HCT116 (cell line): ENCODE results near the gene STXBP5L. TPM values are rescaled to one million over a fixed set of nuclear protein-coding genes. Genes with fewer than 3 reads are reported as not detected.

Source experiments
- ATAC-seq: fragments of 200-7000 bp; cut with Tn5 transposase; 2 replicates; pipeline ENCODE4 v1.9.1; 2020; ENCODE audit warnings: mild to moderate bottlenecking, moderate library complexity
- BruUV-seq: library from RNA; stranded (reverse); fragments of 400-500 nt; replicated peaks from 2 replicates; lab custom pipeline; 2021; lab: Mats Ljungman, UMichigan
- CTCF ChIA-PET: fragments of 300-600 bp; sonication (Branson Sonifier 250); formaldehyde crosslinking; loops from one replicate; lab custom pipeline; 2021; ENCODE audit warnings: antibody characterized with exemption; lab: Charles Lee
- POLR2A ChIA-PET: fragments of 300-600, 350-600 bp; sonication (Branson Sonifier 250); formaldehyde crosslinking; loops from one replicate; lab custom pipeline; 2021; ENCODE audit warnings: antibody characterized with exemption; lab: Charles Lee
- RAD21 ChIA-PET, 2 experiments: fragments of 300-600 bp; sonication (Branson Sonifier 250); formaldehyde crosslinking; loops; one replicate each; lab custom pipeline; 2023; ENCODE audit warnings: low total read pairs in 2 of 2; ENCODE audit not compliant: uncharacterized antibody in 2 of 2, unreplicated experiment in 2 of 2, low non-redundant PET in 1 of 2; lab: Charles Lee
- DNase-seq: peaks from one replicate; pipeline ENCODE4 v3.0.0-alpha.2; 2010; ENCODE audit warnings: low read depth, low spot score
- H2AFZ ChIP-seq: fragments of 200-600 bp; shearing (Covaris generic), sonication (generic); 2 replicates; pipeline ENCODE4 v1.6.1; 2017; ENCODE audit warnings: low read depth, mixed run types, mixed read lengths, antibody characterized with exemption, low read length; ENCODE audit not compliant: poor library complexity, severe bottlenecking
- H3K27ac ChIP-seq: 2 replicates; pipeline ENCODE4 v1.5.1; 2012; ENCODE audit warnings: low read depth, low read length
- H3K27me3 ChIP-seq: fragments of 200-600 bp; sonication (generic); 2 replicates; pipeline ENCODE4 v1.6.1; 2016; ENCODE audit warnings: mixed run types, low read length, mixed read lengths; ENCODE audit not compliant: insufficient read depth
- H3K36me3 ChIP-seq, 2 experiments: fragments of 200-500 bp in 1 of 2; fragments of 200-600 bp in 1 of 2; sonication (Bioruptor generic) in 1 of 2; sonication (generic) in 1 of 2; 2 replicates each; pipeline versions ENCODE4 v1.5.1 to v1.6.1; 2014 to 2016; ENCODE audit warnings: low read length in 2 of 2, inconsistent platforms in 1 of 2, mixed read lengths in 1 of 2, mixed run types in 1 of 2; ENCODE audit not compliant: insufficient read depth in 2 of 2, control insufficient read depth in 1 of 2
- H3K4me1 ChIP-seq, 2 experiments: fragments of 200-600 bp in 1 of 2; sonication (generic) in 1 of 2; 2 replicates each; pipeline versions ENCODE4 v1.5.1 to v1.6.1; 2012 to 2017; ENCODE audit warnings: low read length in 2 of 2, inconsistent platforms in 1 of 2, mild to moderate bottlenecking in 1 of 2, mixed read lengths in 1 of 2, mixed run types in 1 of 2, moderate library complexity in 1 of 2; ENCODE audit not compliant: insufficient read depth in 2 of 2, control insufficient read depth in 1 of 2
- H3K4me2 ChIP-seq: fragments of 200-600 bp; sonication (generic); 2 replicates; pipeline ENCODE4 v1.6.1; 2017; ENCODE audit warnings: mixed run types, low read length, mixed read lengths
- H3K4me3 ChIP-seq, 2 experiments: fragments of 200-600 bp in 1 of 2; sonication (generic) in 1 of 2; replicated peaks in 1 of 2; 2 replicates each; pipeline ENCODE4 v1.5.1; 2011 to 2016; ENCODE audit warnings: low read length in 2 of 2, control low read depth in 1 of 2, low read depth in 1 of 2, mild to moderate bottlenecking in 1 of 2, mixed read lengths in 1 of 2, mixed run types in 1 of 2
- H3K79me2 ChIP-seq: fragments of 200-600 bp; sonication (generic); 2 replicates; pipeline ENCODE4 v1.6.1; 2017; ENCODE audit warnings: mild to moderate bottlenecking, mixed run types, low read length, moderate library complexity, mixed read lengths; ENCODE audit not compliant: insufficient read depth
- H3K9ac ChIP-seq: fragments of 200-600 bp; sonication (generic); 2 replicates; pipeline ENCODE4 v1.6.1; 2016; ENCODE audit warnings: low read length, mixed read lengths
- H3K9me2 ChIP-seq: fragments of 200-600 bp; sonication (generic), shearing (Covaris generic); 2 replicates; pipeline ENCODE4 v1.6.1; 2017; ENCODE audit warnings: mixed run types, mild to moderate bottlenecking, moderate library complexity; ENCODE audit not compliant: insufficient read depth
- H3K9me3 ChIP-seq, 2 experiments: fragments of 200-500 bp in 1 of 2; fragments of 200-600 bp in 1 of 2; sonication (Bioruptor generic) in 1 of 2; sonication (generic) in 1 of 2; 2 replicates each; pipeline ENCODE4 v1.6.1; 2014 to 2017; ENCODE audit warnings: low read length in 2 of 2, mixed read lengths in 2 of 2, inconsistent platforms in 1 of 2, low read depth in 1 of 2, mild to moderate bottlenecking in 1 of 2, mixed run types in 1 of 2, moderate library complexity in 1 of 2; ENCODE audit not compliant: control insufficient read depth in 1 of 2, insufficient read depth in 1 of 2
- H4K20me1 ChIP-seq: fragments of 200-600 bp; sonication (generic), shearing (Covaris generic); 2 replicates; pipeline ENCODE4 v1.6.1; 2017; ENCODE audit warnings: mixed run types, mild to moderate bottlenecking, moderate library complexity; ENCODE audit not compliant: insufficient read depth
- CBX3 ChIP-seq: IDR thresholded peaks from 2 replicates; pipeline ENCODE4 v1.6.1; 2012; ENCODE audit warnings: low read depth
- ELF1 ChIP-seq: IDR thresholded peaks from 2 replicates; pipeline ENCODE4 v1.6.1; 2012; ENCODE audit warnings: low read depth, borderline replicate concordance
- EZH2 ChIP-seq: fragments of 200-600 bp; sonication (generic); IDR thresholded peaks from 2 replicates; pipeline ENCODE4 v1.6.1; 2017; ENCODE audit warnings: antibody characterized with exemption, mixed run types
- FOSL1 ChIP-seq: IDR thresholded peaks from 2 replicates; pipeline ENCODE4 v1.6.1; 2012; ENCODE audit warnings: low read depth
- JUND ChIP-seq: IDR thresholded peaks from 2 replicates; pipeline ENCODE4 v1.6.1; 2012
- POLR2A ChIP-seq: IDR thresholded peaks from 2 replicates; pipeline ENCODE4 v1.7.0; 2011; ENCODE audit warnings: borderline replicate concordance; ENCODE audit not compliant: insufficient read depth, insufficient read length; ENCODE audit errors: extremely low read depth
- POLR2AphosphoS5 ChIP-seq: IDR thresholded peaks from 2 replicates; pipeline ENCODE4 v1.6.1; 2011; ENCODE audit warnings: mild to moderate bottlenecking, low read depth, low read length, moderate library complexity
- SIN3A ChIP-seq: IDR thresholded peaks from 2 replicates; pipeline ENCODE4 v1.6.1; 2012; ENCODE audit warnings: low read depth
- SP1 ChIP-seq: IDR thresholded peaks from 2 replicates; pipeline ENCODE4 v1.6.1; 2012; ENCODE audit warnings: low read depth
- SRF ChIP-seq: IDR thresholded peaks from 2 replicates; pipeline ENCODE4 v1.6.1; 2012; ENCODE audit warnings: low read depth
- TCF7L2 ChIP-seq: IDR thresholded peaks from 2 replicates; pipeline ENCODE4 v1.7.0; 2011; ENCODE audit warnings: borderline replicate concordance, inconsistent platforms; ENCODE audit not compliant: insufficient read depth, insufficient read length; ENCODE audit errors: extremely low read depth
- YY1 ChIP-seq: IDR thresholded peaks from 2 replicates; pipeline ENCODE4 v1.6.1; 2011; ENCODE audit warnings: low read length, low read depth, moderate library complexity, mild to moderate bottlenecking; ENCODE audit not compliant: insufficient replicate concordance; ENCODE audit errors: extremely low read depth
- ZFX ChIP-seq: fragments of 450-650 bp; IDR thresholded peaks from 2 replicates; pipeline ENCODE4 v1.6.1; 2017
- ZNF274 ChIP-seq: fragments of 200-500 bp; sonication (Bioruptor generic); IDR thresholded peaks from 2 replicates; pipeline ENCODE4 v1.6.1; 2014; ENCODE audit warnings: mild to moderate bottlenecking, low read depth, low read length, inconsistent platforms
- intact Hi-C: fragments of 100-400 bp; cut with micrococcal nuclease; formaldehyde crosslinking; loops from 2 replicates; pipeline ENCODE4 v1.10.0; 2022
- total RNA-seq: library from RNA; stranded (reverse); gene quantifications from one replicate; pipeline ENCODE4 v1.2.1, GENCODE V29; 2021; ENCODE audit not compliant: unreplicated experiment
- TF ChIP-seq, protein P1 (sequence below), 3 experiments: fragments of 200-600 bp in 1 of 3; sonication (generic) in 1 of 3; IDR thresholded peaks in 2 of 3; conservative IDR thresholded peaks in 1 of 3; 2 replicates each; pipeline ENCODE4 v1.5.1; 2012 to 2017; ENCODE audit warnings: low read depth in 2 of 3, low read length in 2 of 3, antibody characterized with exemption in 1 of 3, borderline replicate concordance in 1 of 3, control low read depth in 1 of 3, mild to moderate bottlenecking in 1 of 3, mixed read lengths in 1 of 3, mixed run types in 1 of 3, moderate library complexity in 1 of 3; ENCODE audit not compliant: insufficient read depth in 1 of 3
- TF ChIP-seq, protein P2 (sequence below): IDR thresholded peaks from 2 replicates; pipeline ENCODE4 v1.6.1; 2012; ENCODE audit warnings: low read depth
- TF ChIP-seq, protein P3 (sequence below): IDR thresholded peaks from 2 replicates; pipeline ENCODE4 v1.6.1; 2011; ENCODE audit warnings: mild to moderate bottlenecking, low read length, moderate library complexity; ENCODE audit not compliant: insufficient replicate concordance; ENCODE audit errors: extremely low read depth
- TF ChIP-seq, protein P4 (sequence below): IDR thresholded peaks from 2 replicates; pipeline ENCODE4 v1.6.1; 2012

STXBP5L gene
- total RNA-seq, 1 experiment from 2014 or later, result not detected

DNA sequence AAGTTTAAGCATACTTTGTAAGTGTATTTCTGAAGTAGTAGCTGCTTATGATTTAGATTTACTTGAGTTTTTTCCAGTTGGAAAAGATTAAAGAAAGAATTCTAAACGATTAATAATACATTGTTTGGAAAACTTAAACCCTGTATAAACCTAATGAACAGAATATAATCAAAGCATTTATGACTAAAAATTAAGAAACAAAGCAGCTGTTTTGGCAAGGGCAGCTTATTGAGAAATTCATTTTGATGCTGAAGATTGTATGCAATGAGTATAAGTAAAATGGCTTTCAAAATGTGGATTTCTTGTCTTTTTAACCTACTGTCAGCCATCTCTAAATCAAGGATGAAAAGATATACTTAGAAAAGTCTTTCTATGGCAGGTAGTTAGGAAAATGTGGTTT is 497.6 kb downstream of the STXBP5L start:
- Histone ChIP-seq H3K4me1 (no peaks in the 10 kb centered on the region), H3K9me3 (no peaks in the 10 kb centered on the region), H3K79me2 (no peaks in the 10 kb centered on the region), H3K27ac (no peak overlapping the region), H3K9me2 (no peaks in the 10 kb centered on the region), H3K9ac (no peak overlapping the region), H3K27me3 (no peaks in the 10 kb centered on the region), H3K4me3 (no peak overlapping the region), H3K36me3 (no peaks in the 10 kb centered on the region), H3K4me2 (no peak overlapping the region), H4K20me1 (no peaks in the 10 kb centered on the region), H2AFZ (no peak overlapping the region)
- BruUV-seq, result no TSS peak
- ATAC-seq (no peak), DNase-seq (no peak)
- ChIA-PET RAD21 (no interaction called here), POLR2A (no interaction called here), CTCF (no interaction called here)
- TF ChIP-seq SP1, result no peak
- no peak for TF ChIP-seq ZNF274
- no peak for TF ChIP-seq YY1
- TF ChIP-seq FOSL1, result no peak
- TF ChIP-seq ELF1, result no peak
- TF ChIP-seq SRF, result no peak
- TF ChIP-seq, protein P1, sequence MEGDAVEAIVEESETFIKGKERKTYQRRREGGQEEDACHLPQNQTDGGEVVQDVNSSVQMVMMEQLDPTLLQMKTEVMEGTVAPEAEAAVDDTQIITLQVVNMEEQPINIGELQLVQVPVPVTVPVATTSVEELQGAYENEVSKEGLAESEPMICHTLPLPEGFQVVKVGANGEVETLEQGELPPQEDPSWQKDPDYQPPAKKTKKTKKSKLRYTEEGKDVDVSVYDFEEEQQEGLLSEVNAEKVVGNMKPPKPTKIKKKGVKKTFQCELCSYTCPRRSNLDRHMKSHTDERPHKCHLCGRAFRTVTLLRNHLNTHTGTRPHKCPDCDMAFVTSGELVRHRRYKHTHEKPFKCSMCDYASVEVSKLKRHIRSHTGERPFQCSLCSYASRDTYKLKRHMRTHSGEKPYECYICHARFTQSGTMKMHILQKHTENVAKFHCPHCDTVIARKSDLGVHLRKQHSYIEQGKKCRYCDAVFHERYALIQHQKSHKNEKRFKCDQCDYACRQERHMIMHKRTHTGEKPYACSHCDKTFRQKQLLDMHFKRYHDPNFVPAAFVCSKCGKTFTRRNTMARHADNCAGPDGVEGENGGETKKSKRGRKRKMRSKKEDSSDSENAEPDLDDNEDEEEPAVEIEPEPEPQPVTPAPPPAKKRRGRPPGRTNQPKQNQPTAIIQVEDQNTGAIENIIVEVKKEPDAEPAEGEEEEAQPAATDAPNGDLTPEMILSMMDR (IDR thresholded peaks at IDR 0.05 in 2 of 3, conservative IDR thresholded peaks at IDR 0.05 in 1 of 3; ENCODE audit: borderline replicate concordance in 1 of 3, insufficient read depth in 1 of 3, low read depth in 2 of 3, low read length in 2 of 3), result no peak
- TF ChIP-seq, protein P2, sequence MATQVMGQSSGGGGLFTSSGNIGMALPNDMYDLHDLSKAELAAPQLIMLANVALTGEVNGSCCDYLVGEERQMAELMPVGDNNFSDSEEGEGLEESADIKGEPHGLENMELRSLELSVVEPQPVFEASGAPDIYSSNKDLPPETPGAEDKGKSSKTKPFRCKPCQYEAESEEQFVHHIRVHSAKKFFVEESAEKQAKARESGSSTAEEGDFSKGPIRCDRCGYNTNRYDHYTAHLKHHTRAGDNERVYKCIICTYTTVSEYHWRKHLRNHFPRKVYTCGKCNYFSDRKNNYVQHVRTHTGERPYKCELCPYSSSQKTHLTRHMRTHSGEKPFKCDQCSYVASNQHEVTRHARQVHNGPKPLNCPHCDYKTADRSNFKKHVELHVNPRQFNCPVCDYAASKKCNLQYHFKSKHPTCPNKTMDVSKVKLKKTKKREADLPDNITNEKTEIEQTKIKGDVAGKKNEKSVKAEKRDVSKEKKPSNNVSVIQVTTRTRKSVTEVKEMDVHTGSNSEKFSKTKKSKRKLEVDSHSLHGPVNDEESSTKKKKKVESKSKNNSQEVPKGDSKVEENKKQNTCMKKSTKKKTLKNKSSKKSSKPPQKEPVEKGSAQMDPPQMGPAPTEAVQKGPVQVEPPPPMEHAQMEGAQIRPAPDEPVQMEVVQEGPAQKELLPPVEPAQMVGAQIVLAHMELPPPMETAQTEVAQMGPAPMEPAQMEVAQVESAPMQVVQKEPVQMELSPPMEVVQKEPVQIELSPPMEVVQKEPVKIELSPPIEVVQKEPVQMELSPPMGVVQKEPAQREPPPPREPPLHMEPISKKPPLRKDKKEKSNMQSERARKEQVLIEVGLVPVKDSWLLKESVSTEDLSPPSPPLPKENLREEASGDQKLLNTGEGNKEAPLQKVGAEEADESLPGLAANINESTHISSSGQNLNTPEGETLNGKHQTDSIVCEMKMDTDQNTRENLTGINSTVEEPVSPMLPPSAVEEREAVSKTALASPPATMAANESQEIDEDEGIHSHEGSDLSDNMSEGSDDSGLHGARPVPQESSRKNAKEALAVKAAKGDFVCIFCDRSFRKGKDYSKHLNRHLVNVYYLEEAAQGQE, result no peak
- TF ChIP-seq EZH2, result no peak
- TF ChIP-seq, protein P3, sequence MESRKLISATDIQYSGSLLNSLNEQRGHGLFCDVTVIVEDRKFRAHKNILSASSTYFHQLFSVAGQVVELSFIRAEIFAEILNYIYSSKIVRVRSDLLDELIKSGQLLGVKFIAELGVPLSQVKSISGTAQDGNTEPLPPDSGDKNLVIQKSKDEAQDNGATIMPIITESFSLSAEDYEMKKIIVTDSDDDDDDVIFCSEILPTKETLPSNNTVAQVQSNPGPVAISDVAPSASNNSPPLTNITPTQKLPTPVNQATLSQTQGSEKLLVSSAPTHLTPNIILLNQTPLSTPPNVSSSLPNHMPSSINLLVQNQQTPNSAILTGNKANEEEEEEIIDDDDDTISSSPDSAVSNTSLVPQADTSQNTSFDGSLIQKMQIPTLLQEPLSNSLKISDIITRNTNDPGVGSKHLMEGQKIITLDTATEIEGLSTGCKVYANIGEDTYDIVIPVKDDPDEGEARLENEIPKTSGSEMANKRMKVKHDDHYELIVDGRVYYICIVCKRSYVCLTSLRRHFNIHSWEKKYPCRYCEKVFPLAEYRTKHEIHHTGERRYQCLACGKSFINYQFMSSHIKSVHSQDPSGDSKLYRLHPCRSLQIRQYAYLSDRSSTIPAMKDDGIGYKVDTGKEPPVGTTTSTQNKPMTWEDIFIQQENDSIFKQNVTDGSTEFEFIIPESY, result no peak
- TF ChIP-seq POLR2A, result no peak
- TF ChIP-seq JUND, result no peak
- TF ChIP-seq CBX3, result no peak
- no peak for TF ChIP-seq ZFX
- TF ChIP-seq TCF7L2, result no peak
- no peak for TF ChIP-seq SIN3A
- TF ChIP-seq, protein P4, sequence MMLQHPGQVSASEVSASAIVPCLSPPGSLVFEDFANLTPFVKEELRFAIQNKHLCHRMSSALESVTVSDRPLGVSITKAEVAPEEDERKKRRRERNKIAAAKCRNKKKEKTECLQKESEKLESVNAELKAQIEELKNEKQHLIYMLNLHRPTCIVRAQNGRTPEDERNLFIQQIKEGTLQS, result no peak
- TF ChIP-seq POLR2AphosphoS5, result no peak
- intact Hi-C loops, result no loop called here
